B cell (primary cell): ENCODE measurements around the gene NLRX1. TPM values are rescaled to one million over a fixed set of nuclear protein-coding genes. Genes with fewer than 3 reads are reported as not detected.

Source experiments
- ATAC-seq: fragments of 200-7000 bp; cut with Tn5 transposase; one replicate; pipeline ENCODE4 v1.10.0; 2021; ENCODE audit warnings: low read depth, mild to moderate bottlenecking, moderate number of reproducible peaks, moderate library complexity
- CTCF ChIA-PET: fragments of 350-600 bp; sonication (Branson Sonifier 250); formaldehyde crosslinking; loops from one replicate; lab custom pipeline; 2021; ENCODE audit warnings: antibody characterized with exemption, inconsistent platforms; lab: Charles Lee
- POLR2A ChIA-PET: fragments of 350-600 bp; sonication (Branson Sonifier 250); formaldehyde crosslinking; loops from one replicate; lab custom pipeline; 2021; ENCODE audit warnings: antibody characterized with exemption; lab: Charles Lee
- DNase-seq: peaks from one replicate; pipeline ENCODE4 v3.0.0; 2013
- H2AFZ ChIP-seq: 2 replicates; pipeline ENCODE4 v1.6.1; 2012; ENCODE audit warnings: mild to moderate bottlenecking, low read depth, low read length; ENCODE audit not compliant: insufficient read depth, poor library complexity, severe bottlenecking
- H3K27ac ChIP-seq, 2 donors: 1 replicate in 1 of 2; 2 replicates in 1 of 2; pipeline ENCODE4 v1.5.1; 2012 to 2013; ENCODE audit warnings: low read length in 2 of 2, mild to moderate bottlenecking in 2 of 2, moderate library complexity in 1 of 2
- H3K27me3 ChIP-seq, 4 experiments: fragments of 200-600 bp in 1 of 4; sonication (generic) in 1 of 4; replicated peaks in 1 of 4; 1 replicate in 2 of 4; 2 replicates in 2 of 4; pipeline versions ENCODE4 v1.6.1 to v1.7.0; 2013 to 2016; ENCODE audit warnings: low read length in 3 of 4, mild to moderate bottlenecking in 2 of 4, mixed read lengths in 1 of 4, moderate library complexity in 1 of 4; ENCODE audit not compliant: insufficient read depth in 4 of 4, control insufficient read depth in 3 of 4; ENCODE audit errors: control extremely low read depth in 1 of 4
- H3K36me3 ChIP-seq, 2 experiments: replicated peaks in 1 of 2; 1 replicate in 1 of 2; 2 replicates in 1 of 2; pipeline versions ENCODE4 v1.6.1 to v1.7.1; 2013; ENCODE audit warnings: low read length in 1 of 2; ENCODE audit not compliant: insufficient read depth in 2 of 2, control insufficient read depth in 1 of 2; ENCODE audit errors: control extremely low read depth in 1 of 2, extremely low read depth in 1 of 2
- H3K4me1 ChIP-seq, 2 donors: fragments of 200-600 bp in 1 of 2; sonication (generic) in 1 of 2; 1 replicate in 1 of 2; 2 replicates in 1 of 2; pipeline versions ENCODE4 v1.5.1 to v1.6.1; 2013 to 2017; ENCODE audit warnings: low read length in 2 of 2; ENCODE audit not compliant: control insufficient read depth in 2 of 2, insufficient read depth in 2 of 2
- H3K4me2 ChIP-seq: replicated peaks from 2 replicates; pipeline ENCODE3; 2012; ENCODE audit warnings: mild to moderate bottlenecking, low read depth, low read length; ENCODE audit not compliant: poor library complexity, severe bottlenecking
- H3K4me3 ChIP-seq, 5 experiments: fragments of 200-600 bp in 1 of 5; sonication (generic) in 1 of 5; 1 replicate in 3 of 5; 2 replicates in 2 of 5; pipeline versions ENCODE4 v1.5.1 to v1.7.0; 2011 to 2016; ENCODE audit warnings: low read length in 4 of 5, mild to moderate bottlenecking in 4 of 5, low read depth in 2 of 5, control low read depth in 1 of 5, moderate library complexity in 1 of 5; ENCODE audit not compliant: insufficient read depth in 1 of 5; ENCODE audit errors: control extremely low read depth in 1 of 5, extremely low read depth in 1 of 5
- H3K79me2 ChIP-seq: fragments of 200-600 bp; sonication (generic); one replicate; pipeline ENCODE4 v1.6.0; 2016; ENCODE audit warnings: low read length; ENCODE audit not compliant: control insufficient read depth, insufficient read depth
- H3K9ac ChIP-seq: fragments of 200-600 bp; sonication (generic); 2 replicates; pipeline ENCODE4 v1.6.1; 2017; ENCODE audit warnings: mild to moderate bottlenecking, low read length, moderate library complexity
- H3K9me3 ChIP-seq, 3 donors: one replicate each; pipeline versions ENCODE4 v1.6.1 to v1.7.1; 2013; ENCODE audit warnings: low read length in 2 of 3; ENCODE audit not compliant: control insufficient read depth in 2 of 3, insufficient read depth in 1 of 3; ENCODE audit errors: control extremely low read depth in 1 of 3
- H4K20me1 ChIP-seq: 2 replicates; pipeline ENCODE4 v1.6.0; 2012; ENCODE audit warnings: mild to moderate bottlenecking, low read length; ENCODE audit not compliant: insufficient read depth, control insufficient read depth, poor library complexity, severe bottlenecking
- H3K27ac Mint-ChIP-seq: one replicate; pipeline ENCODE4 v1.8.0; 2021; ENCODE audit warnings: mixed read lengths
- H3K27me3 Mint-ChIP-seq: one replicate; pipeline ENCODE4 v1.8.0; 2021; ENCODE audit warnings: mixed read lengths
- H3K4me1 Mint-ChIP-seq: one replicate; pipeline ENCODE4 v1.8.0; 2021; ENCODE audit warnings: mixed read lengths
- H3K4me3 Mint-ChIP-seq: one replicate; pipeline ENCODE4 v1.8.0; 2021; ENCODE audit warnings: mixed read lengths
- H3K9me3 Mint-ChIP-seq: one replicate; pipeline ENCODE4 v1.8.0; 2022; ENCODE audit warnings: mixed read lengths; ENCODE audit not compliant: insufficient read depth
- CTCF ChIP-seq: fragments of 200-600 bp; IDR thresholded peaks from one replicate; pipeline ENCODE4 v1.8.0; 2022; ENCODE audit warnings: antibody characterized with exemption, mild to moderate bottlenecking
- EZH2 ChIP-seq: IDR thresholded peaks from 2 replicates; pipeline ENCODE4 v1.6.1; 2012; ENCODE audit warnings: borderline replicate concordance, low read depth, mild to moderate bottlenecking, moderate library complexity, low read length; ENCODE audit not compliant: insufficient read depth, poor library complexity, severe bottlenecking
- WGBS: methylation state at CpG from one replicate; pipeline ENCODE4 v1.1.5; 2013; ENCODE audit warnings: missing lambda C conversion rate; ENCODE audit not compliant: insufficient coverage; 5-methylcytosine and 5-hydroxymethylcytosine counted together
- intact Hi-C: fragments of 100-400 bp; cut with micrococcal nuclease; formaldehyde crosslinking; loops from one replicate; pipeline ENCODE4 v1.10.0; 2022
- polyA plus RNA-seq: library from polyadenylated mRNA; depleted of rRNA; stranded (reverse); fragments of >200 nt; gene quantifications from 2 replicates; pipeline ENCODE4 v1.2.3, GENCODE V29; 2012
- total RNA-seq, 2 donors: library from RNA; stranded (reverse); fragments of 120-200 nt in 1 of 2; gene quantifications; 1 replicate in 1 of 2; 2 replicates in 1 of 2; pipeline versions ENCODE4 v1.2.3 to v1.2.4, GENCODE V29; 2013 to 2022

Gene NLRX1
- total and polyA plus RNA-seq, 2 donors (not counting 1 experiment from before 2014, with no cell fraction given), result 6.3 to 10.4 TPM

GRCh38 chr11:119188067-119188466 is 19.5 kb downstream of the NLRX1 start:
- ATAC-seq (no peak), DNase-seq (no peak)
- 96% methylated on average over 11 of the region's 11 CpGs for WGBS
- no peak overlapping the region for H3K4me2 ChIP-seq
- no peak overlapping the region for H3K4me3 ChIP-seq
- H3K9ac ChIP-seq, result no peak overlapping the region
- Mint-ChIP-seq H3K4me3 (no peak overlapping the region), H3K27ac (no peak overlapping the region), H3K4me1 (peaks cover 4% of the 10 kb centered on the region), H3K9me3 (no peaks in the 10 kb centered on the region), H3K27me3 (no peaks in the 10 kb centered on the region)
- no peaks in the 10 kb centered on the region for H4K20me1 ChIP-seq
- no peaks in the 10 kb centered on the region for H3K79me2 ChIP-seq
- no peak for TF ChIP-seq CTCF
- H2AFZ ChIP-seq, result no peak overlapping the region
- ChIA-PET POLR2A (no interaction called here), CTCF (no interaction called here)
- H3K9me3 ChIP-seq, result no peaks in the 10 kb centered on the region
- no peaks in the 10 kb centered on the region for H3K27me3 ChIP-seq
- intact Hi-C loops, result no loop called here
- no peaks in the 10 kb centered on the region for H3K4me1 ChIP-seq
- no peak overlapping the region for H3K27ac ChIP-seq
- H3K36me3 ChIP-seq, result no peaks in the 10 kb centered on the region

- H3K4me2 ChIP-seq, result no peak overlapping the region
- H3K4me3 ChIP-seq, result no peak overlapping the region
- H4K20me1 ChIP-seq, result no peaks in the 10 kb centered on the region
- DNase-seq, result no peak
- H3K27ac Mint-ChIP-seq, result no peak overlapping the region
- ChIA-PET CTCF (interaction anchor here (1.3 kb wide), 1 partner anchor 25 kb away, joined by 4 read pairs; no protein-coding TSS in a partner anchor), POLR2A (no interaction called here)
- TF ChIP-seq CTCF (no peak), EZH2 (no peak)
- no peak overlapping the region for H3K27ac ChIP-seq
- no peaks in the 10 kb centered on the region for H3K27me3 Mint-ChIP-seq
- H3K4me3 Mint-ChIP-seq, result no peak overlapping the region
- H3K9ac ChIP-seq, result no peak overlapping the region
- H3K36me3 ChIP-seq, result no peaks in the 10 kb centered on the region
- no peaks in the 10 kb centered on the region for H3K79me2 ChIP-seq
- ATAC-seq, result no peak
- intact Hi-C loops, result no loop called here
- no peaks in the 10 kb centered on the region for H3K9me3 Mint-ChIP-seq
- WGBS, result 90% methylated on average over 8 of the region's 8 CpGs
- peaks cover 4% of the 10 kb centered on the region for H3K4me1 Mint-ChIP-seq
- no peaks in the 10 kb centered on the region for H3K9me3 ChIP-seq
- no peaks in the 10 kb centered on the region for H3K27me3 ChIP-seq
- H2AFZ ChIP-seq, result no peak overlapping the region
- no peaks in the 10 kb centered on the region for H3K4me1 ChIP-seq
These were observed 20.4 kb downstream of the NLRX1 start for GRCh38 chr11:119188887-119189286.
